DND-41 (cell line): ENCODE results near the gene UBE3B.

Source experiments
- EZH2 ChIP-seq: IDR thresholded peaks from 3 replicates; pipeline ENCODE4 v1.6.1; 2012; ENCODE audit warnings: borderline replicate concordance, low read depth, mild to moderate bottlenecking, moderate library complexity, low read length, inconsistent platforms; ENCODE audit not compliant: severe bottlenecking
- TF ChIP-seq, protein P1 (sequence below): IDR thresholded peaks from 2 replicates; pipeline ENCODE4 v1.5.1; 2012; ENCODE audit warnings: borderline replicate concordance, low read length, moderate library complexity, mild to moderate bottlenecking; ENCODE audit not compliant: poor library complexity, severe bottlenecking; ENCODE audit errors: extremely low read depth

DNA sequence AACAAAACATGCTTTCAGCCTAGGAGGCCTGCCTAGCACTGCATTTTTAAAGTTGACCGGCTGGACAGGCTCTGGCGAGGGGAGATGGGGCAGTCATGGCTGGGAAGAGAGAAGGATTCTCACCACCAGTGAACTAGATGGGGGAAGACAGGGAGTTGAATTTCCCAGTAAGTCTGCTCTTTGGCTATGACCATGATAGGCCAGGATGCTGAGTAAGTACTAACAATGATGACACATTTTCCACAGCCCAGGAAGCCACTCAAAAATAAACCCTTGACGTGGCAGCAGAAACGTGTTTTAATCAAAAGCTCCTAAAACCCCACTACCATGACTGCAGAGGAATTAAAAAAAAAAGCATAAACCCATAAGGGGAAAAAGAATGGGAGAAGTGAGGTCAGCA lies 19.3 kb upstream of the UBE3B start:
- TF ChIP-seq, protein P1, sequence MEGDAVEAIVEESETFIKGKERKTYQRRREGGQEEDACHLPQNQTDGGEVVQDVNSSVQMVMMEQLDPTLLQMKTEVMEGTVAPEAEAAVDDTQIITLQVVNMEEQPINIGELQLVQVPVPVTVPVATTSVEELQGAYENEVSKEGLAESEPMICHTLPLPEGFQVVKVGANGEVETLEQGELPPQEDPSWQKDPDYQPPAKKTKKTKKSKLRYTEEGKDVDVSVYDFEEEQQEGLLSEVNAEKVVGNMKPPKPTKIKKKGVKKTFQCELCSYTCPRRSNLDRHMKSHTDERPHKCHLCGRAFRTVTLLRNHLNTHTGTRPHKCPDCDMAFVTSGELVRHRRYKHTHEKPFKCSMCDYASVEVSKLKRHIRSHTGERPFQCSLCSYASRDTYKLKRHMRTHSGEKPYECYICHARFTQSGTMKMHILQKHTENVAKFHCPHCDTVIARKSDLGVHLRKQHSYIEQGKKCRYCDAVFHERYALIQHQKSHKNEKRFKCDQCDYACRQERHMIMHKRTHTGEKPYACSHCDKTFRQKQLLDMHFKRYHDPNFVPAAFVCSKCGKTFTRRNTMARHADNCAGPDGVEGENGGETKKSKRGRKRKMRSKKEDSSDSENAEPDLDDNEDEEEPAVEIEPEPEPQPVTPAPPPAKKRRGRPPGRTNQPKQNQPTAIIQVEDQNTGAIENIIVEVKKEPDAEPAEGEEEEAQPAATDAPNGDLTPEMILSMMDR: no peak
- TF ChIP-seq EZH2: no peak
